C4-2B (cell line): ENCODE data around the gene COG7.

Experiments used
- ZFX ChIP-seq: fragments of 450-650 bp; IDR thresholded peaks from 2 replicates; pipeline ENCODE4 v1.6.1; 2017
- TF ChIP-seq, protein P1 (sequence below): fragments of 450-650 bp; conservative IDR thresholded peaks from 2 replicates; pipeline ENCODE4 v1.5.1; 2017; ENCODE audit warnings: mild to moderate bottlenecking

DNA sequence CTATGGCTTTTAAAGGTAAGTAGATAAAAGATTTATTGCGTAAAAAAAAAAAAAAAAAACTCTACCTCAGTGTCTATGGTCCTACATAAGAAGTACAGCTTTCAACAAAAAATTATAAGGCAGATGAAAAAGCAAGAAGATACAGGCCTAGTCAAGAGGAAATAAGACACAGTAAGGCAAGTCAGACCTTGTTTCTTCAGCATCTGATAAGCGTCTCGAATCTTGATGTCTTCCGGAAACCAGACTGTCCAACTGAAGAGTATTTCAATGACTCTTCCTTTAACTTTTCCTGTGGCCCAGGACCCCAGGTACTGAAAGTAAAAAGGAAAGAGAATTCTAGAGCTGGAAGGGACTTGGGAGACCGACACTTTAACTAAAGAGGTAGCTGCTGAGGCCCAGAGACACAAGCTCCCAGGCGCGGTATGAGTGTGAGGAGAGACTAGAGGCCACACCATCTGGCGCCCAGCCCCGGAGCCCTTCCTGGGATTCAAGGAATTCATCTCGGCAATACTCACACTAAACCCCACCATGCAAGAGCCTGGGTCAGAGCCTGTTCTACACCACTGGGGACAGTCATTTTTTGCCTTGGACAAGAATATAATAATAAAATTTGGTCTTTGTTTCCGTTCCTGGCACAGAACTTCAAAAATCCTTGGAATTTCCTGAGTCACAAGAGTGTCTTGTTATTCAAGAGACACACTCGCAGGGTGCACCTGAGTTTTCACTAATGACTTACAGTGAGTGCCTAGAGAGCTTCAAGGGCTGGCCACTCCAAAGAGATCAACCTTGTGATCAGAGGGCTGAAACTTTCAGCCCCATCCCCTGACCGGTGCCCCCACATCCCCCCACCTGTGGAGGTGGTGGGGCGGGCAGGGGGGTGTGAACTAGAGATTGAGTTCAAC, 38.8 kb upstream of the COG7 start:
- TF ChIP-seq, protein P1, sequence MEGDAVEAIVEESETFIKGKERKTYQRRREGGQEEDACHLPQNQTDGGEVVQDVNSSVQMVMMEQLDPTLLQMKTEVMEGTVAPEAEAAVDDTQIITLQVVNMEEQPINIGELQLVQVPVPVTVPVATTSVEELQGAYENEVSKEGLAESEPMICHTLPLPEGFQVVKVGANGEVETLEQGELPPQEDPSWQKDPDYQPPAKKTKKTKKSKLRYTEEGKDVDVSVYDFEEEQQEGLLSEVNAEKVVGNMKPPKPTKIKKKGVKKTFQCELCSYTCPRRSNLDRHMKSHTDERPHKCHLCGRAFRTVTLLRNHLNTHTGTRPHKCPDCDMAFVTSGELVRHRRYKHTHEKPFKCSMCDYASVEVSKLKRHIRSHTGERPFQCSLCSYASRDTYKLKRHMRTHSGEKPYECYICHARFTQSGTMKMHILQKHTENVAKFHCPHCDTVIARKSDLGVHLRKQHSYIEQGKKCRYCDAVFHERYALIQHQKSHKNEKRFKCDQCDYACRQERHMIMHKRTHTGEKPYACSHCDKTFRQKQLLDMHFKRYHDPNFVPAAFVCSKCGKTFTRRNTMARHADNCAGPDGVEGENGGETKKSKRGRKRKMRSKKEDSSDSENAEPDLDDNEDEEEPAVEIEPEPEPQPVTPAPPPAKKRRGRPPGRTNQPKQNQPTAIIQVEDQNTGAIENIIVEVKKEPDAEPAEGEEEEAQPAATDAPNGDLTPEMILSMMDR, result no peak
- no peak for TF ChIP-seq ZFX
